Measurements from ENCODE around the gene MICAL3. TPM values are rescaled to one million over a fixed set of nuclear protein-coding genes. Genes with fewer than 3 reads are reported as not detected.

Gene MICAL3
- polyA plus RNA-seq, 1 donor from 2014 or later, result 28.1 TPM

DNA sequence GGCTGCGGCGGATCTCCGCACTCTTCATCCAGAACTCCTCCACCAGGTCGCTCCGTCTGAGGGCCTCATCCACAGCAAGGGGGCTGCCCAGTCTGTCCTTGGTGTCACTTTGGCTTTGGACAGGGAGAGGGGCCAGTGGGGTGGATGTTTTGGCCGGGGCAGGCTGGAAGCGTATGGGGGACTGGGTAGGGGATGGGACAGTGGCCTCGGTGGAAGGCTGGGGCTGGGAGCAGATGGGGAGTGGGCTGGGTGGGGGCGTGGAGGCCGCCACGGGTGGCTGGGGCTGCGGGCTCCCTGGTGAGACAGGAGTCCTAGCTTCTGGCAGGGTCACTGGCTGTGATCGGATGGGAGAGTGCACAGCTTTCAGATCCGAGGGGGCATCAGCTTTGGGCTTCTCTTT is 205.7 kb downstream of the MICAL3 start:
- H3K79me2 ChIP-seq (replicated peaks; ENCODE audit: insufficient read depth, low read length), result no peaks in the 10 kb centered on the region
- no peak overlapping the region for H3K9ac ChIP-seq (ENCODE audit: low read length)
- no peaks in the 10 kb centered on the region for H4K20me1 ChIP-seq (ENCODE audit: insufficient read depth)
- no peaks in the 10 kb centered on the region for H3F3A ChIP-seq (ENCODE audit: insufficient read depth, low read length, poor library complexity, severe bottlenecking)
- no peak overlapping the region for H2AFZ ChIP-seq (ENCODE audit: low read depth, low read length)
- no peaks in the 10 kb centered on the region for H3K27me3 ChIP-seq (ENCODE audit: insufficient read depth, low read depth, low read length)
- TF ChIP-seq EZH2 (IDR thresholded peaks at IDR 0.05; ENCODE audit: borderline replicate concordance, insufficient read depth, low read length, poor library complexity, severe bottlenecking) (no peak), POLR2AphosphoS5 (IDR thresholded peaks at IDR 0.05) (no peak), MXI1 (conservative IDR thresholded peaks at IDR 0.05; ENCODE audit: poor library complexity, severe bottlenecking) (no peak), RAD21 (conservative IDR thresholded peaks at IDR 0.05) (no peak), EP300 (conservative IDR thresholded peaks at IDR 0.05; ENCODE audit: poor library complexity, severe bottlenecking) (no peak), TAF1 (IDR thresholded peaks at IDR 0.05; ENCODE audit: low read depth) (no peak), SMC3 (conservative IDR thresholded peaks at IDR 0.05; ENCODE audit: poor library complexity) (no peak)
- TF ChIP-seq, protein P1, sequence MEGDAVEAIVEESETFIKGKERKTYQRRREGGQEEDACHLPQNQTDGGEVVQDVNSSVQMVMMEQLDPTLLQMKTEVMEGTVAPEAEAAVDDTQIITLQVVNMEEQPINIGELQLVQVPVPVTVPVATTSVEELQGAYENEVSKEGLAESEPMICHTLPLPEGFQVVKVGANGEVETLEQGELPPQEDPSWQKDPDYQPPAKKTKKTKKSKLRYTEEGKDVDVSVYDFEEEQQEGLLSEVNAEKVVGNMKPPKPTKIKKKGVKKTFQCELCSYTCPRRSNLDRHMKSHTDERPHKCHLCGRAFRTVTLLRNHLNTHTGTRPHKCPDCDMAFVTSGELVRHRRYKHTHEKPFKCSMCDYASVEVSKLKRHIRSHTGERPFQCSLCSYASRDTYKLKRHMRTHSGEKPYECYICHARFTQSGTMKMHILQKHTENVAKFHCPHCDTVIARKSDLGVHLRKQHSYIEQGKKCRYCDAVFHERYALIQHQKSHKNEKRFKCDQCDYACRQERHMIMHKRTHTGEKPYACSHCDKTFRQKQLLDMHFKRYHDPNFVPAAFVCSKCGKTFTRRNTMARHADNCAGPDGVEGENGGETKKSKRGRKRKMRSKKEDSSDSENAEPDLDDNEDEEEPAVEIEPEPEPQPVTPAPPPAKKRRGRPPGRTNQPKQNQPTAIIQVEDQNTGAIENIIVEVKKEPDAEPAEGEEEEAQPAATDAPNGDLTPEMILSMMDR (IDR thresholded peaks at IDR 0.05; ENCODE audit: poor library complexity, severe bottlenecking), result no peak
- TF ChIP-seq, protein P2, sequence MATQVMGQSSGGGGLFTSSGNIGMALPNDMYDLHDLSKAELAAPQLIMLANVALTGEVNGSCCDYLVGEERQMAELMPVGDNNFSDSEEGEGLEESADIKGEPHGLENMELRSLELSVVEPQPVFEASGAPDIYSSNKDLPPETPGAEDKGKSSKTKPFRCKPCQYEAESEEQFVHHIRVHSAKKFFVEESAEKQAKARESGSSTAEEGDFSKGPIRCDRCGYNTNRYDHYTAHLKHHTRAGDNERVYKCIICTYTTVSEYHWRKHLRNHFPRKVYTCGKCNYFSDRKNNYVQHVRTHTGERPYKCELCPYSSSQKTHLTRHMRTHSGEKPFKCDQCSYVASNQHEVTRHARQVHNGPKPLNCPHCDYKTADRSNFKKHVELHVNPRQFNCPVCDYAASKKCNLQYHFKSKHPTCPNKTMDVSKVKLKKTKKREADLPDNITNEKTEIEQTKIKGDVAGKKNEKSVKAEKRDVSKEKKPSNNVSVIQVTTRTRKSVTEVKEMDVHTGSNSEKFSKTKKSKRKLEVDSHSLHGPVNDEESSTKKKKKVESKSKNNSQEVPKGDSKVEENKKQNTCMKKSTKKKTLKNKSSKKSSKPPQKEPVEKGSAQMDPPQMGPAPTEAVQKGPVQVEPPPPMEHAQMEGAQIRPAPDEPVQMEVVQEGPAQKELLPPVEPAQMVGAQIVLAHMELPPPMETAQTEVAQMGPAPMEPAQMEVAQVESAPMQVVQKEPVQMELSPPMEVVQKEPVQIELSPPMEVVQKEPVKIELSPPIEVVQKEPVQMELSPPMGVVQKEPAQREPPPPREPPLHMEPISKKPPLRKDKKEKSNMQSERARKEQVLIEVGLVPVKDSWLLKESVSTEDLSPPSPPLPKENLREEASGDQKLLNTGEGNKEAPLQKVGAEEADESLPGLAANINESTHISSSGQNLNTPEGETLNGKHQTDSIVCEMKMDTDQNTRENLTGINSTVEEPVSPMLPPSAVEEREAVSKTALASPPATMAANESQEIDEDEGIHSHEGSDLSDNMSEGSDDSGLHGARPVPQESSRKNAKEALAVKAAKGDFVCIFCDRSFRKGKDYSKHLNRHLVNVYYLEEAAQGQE (IDR thresholded peaks at IDR 0.05; ENCODE audit: borderline replicate concordance), result no peak
- H3K27ac ChIP-seq (ENCODE audit: low read length), result no peak overlapping the region
- H3K9me2 ChIP-seq (ENCODE audit: insufficient read depth, low read length), result no peaks in the 10 kb centered on the region
- no peak overlapping the region for H3K4me2 ChIP-seq (ENCODE audit: low read length)
- H3K4me3 ChIP-seq (ENCODE audit: low read length), result no peak overlapping the region
- no peaks in the 10 kb centered on the region for H3K9me3 ChIP-seq (ENCODE audit: low read length)
- no peaks in the 10 kb centered on the region for H3K36me3 ChIP-seq (ENCODE audit: insufficient read depth, low read length)

- Histone ChIP-seq H3K27ac (ENCODE audit: low read length) (no peak overlapping the region), H3K27me3 (ENCODE audit: insufficient read depth, low read depth, low read length) (no peaks in the 10 kb centered on the region), H3K9ac (ENCODE audit: low read length) (no peak overlapping the region), H3F3A (ENCODE audit: insufficient read depth, low read length, poor library complexity, severe bottlenecking) (no peaks in the 10 kb centered on the region), H2AFZ (ENCODE audit: low read depth, low read length) (no peak overlapping the region), H3K79me2 (replicated peaks; ENCODE audit: insufficient read depth, low read length) (no peaks in the 10 kb centered on the region), H3K9me3 (ENCODE audit: low read length) (no peaks in the 10 kb centered on the region), H3K36me3 (ENCODE audit: insufficient read depth, low read length) (no peaks in the 10 kb centered on the region), H4K20me1 (ENCODE audit: insufficient read depth) (no peaks in the 10 kb centered on the region), H3K4me3 (ENCODE audit: low read length) (no peak overlapping the region), H3K9me2 (ENCODE audit: insufficient read depth, low read length) (no peaks in the 10 kb centered on the region), H3K4me2 (ENCODE audit: low read length) (no peak overlapping the region)
- TF ChIP-seq RAD21 (conservative IDR thresholded peaks at IDR 0.05), result no peak
- no peak for TF ChIP-seq POLR2AphosphoS5 (IDR thresholded peaks at IDR 0.05)
- TF ChIP-seq, protein P2 (IDR thresholded peaks at IDR 0.05; ENCODE audit: borderline replicate concordance), result no peak
- TF ChIP-seq MXI1 (conservative IDR thresholded peaks at IDR 0.05; ENCODE audit: poor library complexity, severe bottlenecking), result no peak
- TF ChIP-seq SMC3 (conservative IDR thresholded peaks at IDR 0.05; ENCODE audit: poor library complexity), result no peak
- no peak for TF ChIP-seq EP300 (conservative IDR thresholded peaks at IDR 0.05; ENCODE audit: poor library complexity, severe bottlenecking)
These were observed 206.2 kb downstream of the MICAL3 start for GRCh38 chr22:17818180-17818579.

All from neural cell (in vitro differentiated cells).